Thyroid gland (tissue), 4 donors: ENCODE measurements around the gene NT5C2. TPM values are rescaled to one million over a fixed set of nuclear protein-coding genes. Genes with fewer than 3 reads are reported as not detected.

Source experiments
- DNase-seq, 2 donors: peaks; one replicate each; pipeline ENCODE4 v3.0.0-alpha.2; 2019
- H3K27ac ChIP-seq, 3 donors: fragments of 200-600 bp; sonication (generic); 1 replicate in 2 of 3; 2 replicates in 1 of 3; pipeline ENCODE4 v1.5.1; 2016 to 2019; ENCODE audit warnings: mild to moderate bottlenecking in 1 of 3, moderate library complexity in 1 of 3
- H3K27me3 ChIP-seq: fragments of 200-600 bp; sonication (generic); one replicate; pipeline ENCODE4 v1.5.1; 2019
- H3K36me3 ChIP-seq, 2 donors: fragments of 200-600 bp; sonication (generic); one replicate each; pipeline ENCODE4 v1.5.1; 2016 to 2019
- H3K4me1 ChIP-seq, 2 donors: fragments of 200-600 bp; sonication (generic); one replicate each; pipeline ENCODE4 v1.5.1; 2017 to 2019
- H3K4me3 ChIP-seq, 3 donors: fragments of 200-600 bp; sonication (generic); replicated peaks in 1 of 3; 1 replicate in 2 of 3; 2 replicates in 1 of 3; pipeline ENCODE4 v1.5.1; 2016; ENCODE audit warnings: mild to moderate bottlenecking in 1 of 3
- H3K9me3 ChIP-seq: fragments of 200-600 bp; sonication (generic); one replicate; pipeline ENCODE4 v1.5.1; 2017
- CTCF ChIP-seq, 6 experiments: fragments of 200-600 bp in 3 of 6; fragments of 450-650 bp in 3 of 6; sonication (generic) in 3 of 6; IDR thresholded peaks; one replicate each; pipeline ENCODE4 v1.5.1; 2016 to 2019; ENCODE audit warnings: antibody characterized with exemption in 6 of 6, mild to moderate bottlenecking in 2 of 6, inconsistent platforms in 1 of 6, moderate library complexity in 1 of 6
- POLR2A ChIP-seq, 2 donors: fragments of 450-650 bp; IDR thresholded peaks; one replicate each; pipeline ENCODE4 v1.6.1; 2017; ENCODE audit warnings: antibody characterized with exemption in 2 of 2, mild to moderate bottlenecking in 2 of 2, moderate library complexity in 1 of 2
- WGBS, 2 donors: methylation state at CpG; one replicate each; pipeline ENCODE4 v1.1.5; 2017; 5-methylcytosine and 5-hydroxymethylcytosine counted together
- intact Hi-C: fragments of 100-400 bp; cut with DNase I; formaldehyde crosslinking; loops from one replicate; pipeline ENCODE4 v1.15.1; 2023
- total RNA-seq, 4 donors: library from RNA; depleted of rRNA; stranded (reverse); fragments of >200 nt; gene quantifications; one replicate each; pipeline ENCODE4 v1.2.3, GENCODE V29; 2016

Gene NT5C2
- total RNA-seq, 4 donors from 2014 or later = 194 to 238 (median 214) TPM

DNA sequence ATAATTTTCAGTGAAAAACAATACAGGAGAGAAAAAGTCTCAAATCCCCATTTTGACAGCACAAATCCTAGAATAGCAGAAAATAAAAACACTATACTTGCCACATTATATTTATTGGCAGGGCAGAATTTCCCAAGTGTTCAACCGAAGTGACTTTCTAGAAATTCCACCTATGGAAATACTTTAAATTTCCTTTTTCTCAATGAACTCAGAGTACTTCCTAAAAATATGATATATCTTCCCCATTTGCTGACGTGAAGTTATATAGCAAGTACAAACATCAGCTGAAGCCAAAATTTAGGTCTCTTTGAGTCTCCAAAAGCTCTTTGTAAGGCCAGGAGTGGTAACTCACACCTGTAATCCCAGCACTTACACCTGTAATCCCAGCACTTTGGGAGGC lies 83.3 kb downstream of the NT5C2 start:
- no peak for DNase-seq
- Histone ChIP-seq H3K9me3 (no peaks in the 10 kb centered on the region), H3K36me3 (no peaks in the 10 kb centered on the region), H3K4me1 (peaks cover 39 to 54% of the 10 kb centered on the region in 2 donors), H3K27ac (peak overlapping the region in 2 of 3 donors; percentile 82 to 89), H3K4me3 (no peak overlapping the region), H3K27me3 (no peaks in the 10 kb centered on the region)
- 90 to 93% methylated on average over 2 of the region's 2 CpGs for WGBS, 2 donors
- intact Hi-C loops = no loop called here
- TF ChIP-seq POLR2A (IDR thresholded peaks at IDR 0.05) (no peak), CTCF (IDR thresholded peaks at IDR 0.05) (no peak)

DNA sequence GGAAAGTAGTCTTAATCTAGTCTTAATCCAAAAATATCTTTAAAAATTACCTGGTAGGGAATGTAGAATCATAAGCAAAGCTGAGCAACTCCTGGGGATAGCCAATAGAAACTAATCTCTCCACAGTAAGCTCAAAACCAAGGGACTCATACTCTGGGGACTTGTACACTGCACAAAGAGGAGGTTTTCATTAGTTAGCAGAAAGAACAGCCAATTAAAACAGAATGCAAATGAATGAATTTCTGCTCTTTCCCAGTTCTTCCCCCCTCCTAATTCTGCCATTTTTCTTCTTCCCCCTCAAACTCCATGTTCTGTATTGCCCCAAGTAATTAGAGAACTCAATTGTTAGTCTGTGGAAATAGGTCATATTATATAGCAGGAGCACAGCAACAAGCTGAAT lies 86.5 kb downstream of the NT5C2 start:
- DNase-seq = no peak
- peaks cover 17 to 29% of the 10 kb centered on the region in 2 donors for H3K4me1 ChIP-seq
- intact Hi-C loops = no loop called here

DNA sequence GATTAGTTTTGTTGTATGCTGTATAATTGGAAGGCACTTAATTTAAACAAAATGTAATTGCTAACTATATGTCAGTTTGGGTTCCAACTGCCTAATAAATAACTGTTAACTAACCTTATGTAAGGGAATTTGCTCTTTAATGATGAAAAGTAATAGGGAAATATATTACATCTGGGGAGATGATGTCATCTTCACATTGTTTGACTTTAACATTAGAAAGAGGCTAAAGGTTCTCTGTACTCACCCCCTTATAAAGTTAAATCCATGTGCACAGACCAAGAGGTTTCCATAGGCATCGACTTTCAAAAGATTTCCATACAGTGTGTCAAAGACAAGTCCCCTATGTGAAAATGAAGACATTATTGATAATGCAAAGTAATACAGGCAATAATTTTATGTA lies 87.6 kb downstream of the NT5C2 start:
- no peak for DNase-seq
- intact Hi-C loops = no loop called here
- no peaks in the 10 kb centered on the region for H3K9me3 ChIP-seq
- H3K36me3 ChIP-seq = peaks cover 5 to 10% of the 10 kb centered on the region in 2 donors
- H3K27ac ChIP-seq = no peak overlapping the region
- H3K27me3 ChIP-seq = no peaks in the 10 kb centered on the region
- peaks cover 6 to 18% of the 10 kb centered on the region in 2 donors for H3K4me1 ChIP-seq
- H3K4me3 ChIP-seq = no peak overlapping the region
- 89 to 93% methylated on average over 1 of the region's 1 CpG for WGBS, 2 donors
- no peak for TF ChIP-seq CTCF (IDR thresholded peaks at IDR 0.05)

More for the DNA sequence above, 86.5 kb downstream of the NT5C2 start:
- Histone ChIP-seq H3K36me3 (peaks cover 0 to 6% of the 10 kb centered on the region in 2 donors), H3K27ac (no peak overlapping the region), H3K9me3 (no peaks in the 10 kb centered on the region), H3K27me3 (no peaks in the 10 kb centered on the region), H3K4me3 (no peak overlapping the region)
- TF ChIP-seq POLR2A (IDR thresholded peaks at IDR 0.05) = no peak

- Histone ChIP-seq H3K4me3 (no peak overlapping the region), H3K27ac (no peak overlapping the region), H3K9me3 (no peaks in the 10 kb centered on the region), H3K4me1 (peaks cover 0 to 11% of the 10 kb centered on the region in 2 donors), H3K36me3 (peaks cover 8 to 15% of the 10 kb centered on the region in 2 donors), H3K27me3 (no peaks in the 10 kb centered on the region)
- no peak for DNase-seq
- WGBS, 2 donors = 44 to 48% methylated on average over 2 of the region's 2 CpGs
- intact Hi-C loops = no loop called here
- TF ChIP-seq CTCF (IDR thresholded peaks at IDR 0.05) (no peak), POLR2A (IDR thresholded peaks at IDR 0.05) (no peak)
Observed at GRCh38 chr10:103104721-103105120, 88.4 kb downstream of the NT5C2 start.

- WGBS, 2 donors = 95 to 96% methylated on average over 2 of the region's 2 CpGs
- Histone ChIP-seq H3K27me3 (no peaks in the 10 kb centered on the region), H3K9me3 (no peaks in the 10 kb centered on the region), H3K27ac (no peak overlapping the region), H3K36me3 (peaks cover 15 to 21% of the 10 kb centered on the region in 2 donors), H3K4me3 (no peak overlapping the region), H3K4me1 (peaks cover 0 to 6% of the 10 kb centered on the region in 2 donors)
- TF ChIP-seq CTCF (IDR thresholded peaks at IDR 0.05) (no peak), POLR2A (IDR thresholded peaks at IDR 0.05) (no peak)
- DNase-seq = no peak
- intact Hi-C loops = no loop called here
Observed at GRCh38 chr10:103103989-103104388, 89.1 kb downstream of the NT5C2 start.

GRCh38 chr10:103102195-103102594 lies 90.9 kb downstream of the NT5C2 start:
- Histone ChIP-seq H3K36me3 (peaks cover 30 to 38% of the 10 kb centered on the region in 2 donors), H3K4me3 (no peak overlapping the region), H3K4me1 (no peaks in the 10 kb centered on the region), H3K27ac (no peak overlapping the region), H3K27me3 (no peaks in the 10 kb centered on the region), H3K9me3 (no peaks in the 10 kb centered on the region)
- 89 to 94% methylated on average over 3 of the region's 3 CpGs for WGBS, 2 donors
- intact Hi-C loops = no loop called here
- TF ChIP-seq CTCF (IDR thresholded peaks at IDR 0.05) (no peak), POLR2A (IDR thresholded peaks at IDR 0.05) (no peak)
- no peak for DNase-seq
